Measurements from ENCODE around the gene AATF. TPM values are rescaled to one million over a fixed set of nuclear protein-coding genes. Genes with fewer than 3 reads are reported as not detected.

AATF gene
- total RNA-seq, 2 experiments from 2014 or later = 40.3 to 40.8 TPM

DNA sequence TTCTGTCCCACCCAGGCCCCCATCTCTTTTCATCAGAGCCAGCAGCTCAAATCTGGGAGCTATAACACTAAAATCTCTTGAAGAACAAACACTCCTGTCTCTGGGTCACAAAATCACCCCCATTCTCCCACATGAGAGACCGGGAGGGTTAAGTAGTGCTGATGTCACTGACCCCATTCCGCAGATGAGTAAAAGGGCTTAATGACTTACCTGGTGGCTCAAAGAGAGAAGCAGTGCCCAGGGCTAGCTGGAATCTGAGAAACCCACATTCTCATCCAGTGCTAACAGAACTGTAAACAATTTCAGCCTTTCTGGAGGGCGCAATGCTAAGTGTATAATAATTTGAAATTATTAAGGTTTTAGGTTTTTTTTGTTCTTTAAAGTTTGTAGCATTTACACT is 37.8 kb upstream of the AATF start:
- H3K27me3 Mint-ChIP-seq = peaks cover 55% of the 10 kb centered on the region
- no peak overlapping the region for H3K4me3 Mint-ChIP-seq

DNA sequence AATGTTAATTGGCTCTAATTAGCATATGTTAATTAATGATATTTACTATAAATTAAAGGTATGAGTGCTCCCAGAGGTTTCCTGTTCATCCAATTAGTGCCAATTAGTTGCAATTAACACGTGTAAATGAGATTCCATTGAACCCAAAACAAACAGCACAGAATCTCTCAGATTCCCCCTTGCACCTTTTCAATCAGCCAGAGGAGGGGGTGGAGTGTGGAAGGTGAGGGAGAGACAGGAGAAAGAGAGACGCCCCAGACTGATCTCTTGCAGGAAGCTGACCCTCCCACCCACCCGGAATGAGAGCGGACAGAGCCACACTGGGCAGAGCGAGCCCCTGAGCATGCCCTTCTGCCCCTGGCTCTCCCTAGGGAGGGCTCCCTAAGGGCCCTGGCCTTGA is 35.6 kb upstream of the AATF start:
- Histone ChIP-seq H3K27ac (ENCODE audit: low read depth in 1 of 2, low read length in 2 of 2) (no peak overlapping the region), H3K36me3 (ENCODE audit: insufficient read depth, low read length) (no peaks in the 10 kb centered on the region), H3K4me3 (ENCODE audit: low read length) (no peak overlapping the region), H3K27me3 (ENCODE audit: control insufficient read depth in 1 of 2, insufficient read depth in 2 of 2, low read length in 2 of 2) (peaks cover 7 to 14% of the 10 kb centered on the region in 2 experiments), H3K9me3 (ENCODE audit: control insufficient read depth in 1 of 2, insufficient read depth in 1 of 2, low read length in 2 of 2) (no peaks in the 10 kb centered on the region), H3K4me1 (ENCODE audit: insufficient read depth, low read length) (no peaks in the 10 kb centered on the region)
- Mint-ChIP-seq H3K27me3 (peaks cover 37% of the 10 kb centered on the region), H3K9me3 (no peaks in the 10 kb centered on the region), H3K4me3 (no peak overlapping the region), H3K36me3 (ENCODE audit: low read depth) (no peaks in the 10 kb centered on the region), H3K4me1 (ENCODE audit: low read depth) (no peaks in the 10 kb centered on the region), H3K27ac (no peak overlapping the region)
- CTCF ChIA-PET = no interaction called here
- intact Hi-C loops (cut with DNase I, micrococcal nuclease) = no loop called here
- TF ChIP-seq, protein P1, sequence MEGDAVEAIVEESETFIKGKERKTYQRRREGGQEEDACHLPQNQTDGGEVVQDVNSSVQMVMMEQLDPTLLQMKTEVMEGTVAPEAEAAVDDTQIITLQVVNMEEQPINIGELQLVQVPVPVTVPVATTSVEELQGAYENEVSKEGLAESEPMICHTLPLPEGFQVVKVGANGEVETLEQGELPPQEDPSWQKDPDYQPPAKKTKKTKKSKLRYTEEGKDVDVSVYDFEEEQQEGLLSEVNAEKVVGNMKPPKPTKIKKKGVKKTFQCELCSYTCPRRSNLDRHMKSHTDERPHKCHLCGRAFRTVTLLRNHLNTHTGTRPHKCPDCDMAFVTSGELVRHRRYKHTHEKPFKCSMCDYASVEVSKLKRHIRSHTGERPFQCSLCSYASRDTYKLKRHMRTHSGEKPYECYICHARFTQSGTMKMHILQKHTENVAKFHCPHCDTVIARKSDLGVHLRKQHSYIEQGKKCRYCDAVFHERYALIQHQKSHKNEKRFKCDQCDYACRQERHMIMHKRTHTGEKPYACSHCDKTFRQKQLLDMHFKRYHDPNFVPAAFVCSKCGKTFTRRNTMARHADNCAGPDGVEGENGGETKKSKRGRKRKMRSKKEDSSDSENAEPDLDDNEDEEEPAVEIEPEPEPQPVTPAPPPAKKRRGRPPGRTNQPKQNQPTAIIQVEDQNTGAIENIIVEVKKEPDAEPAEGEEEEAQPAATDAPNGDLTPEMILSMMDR (IDR thresholded peaks at IDR 0.05) = no peak
- POLR2A ChIA-PET = no interaction called here
- DNase-seq (no peak), ATAC-seq (ENCODE audit: poor library complexity) (no peak)

More for the DNA sequence above, 37.8 kb upstream of the AATF start:
- Mint-ChIP-seq H3K9me3 (no peaks in the 10 kb centered on the region), H3K27ac (no peak overlapping the region), H3K36me3 (ENCODE audit: low read depth) (no peaks in the 10 kb centered on the region), H3K4me1 (ENCODE audit: low read depth) (no peaks in the 10 kb centered on the region)
- DNase-seq = no peak
- Histone ChIP-seq H3K27me3 (ENCODE audit: control insufficient read depth in 1 of 2, insufficient read depth in 2 of 2, low read length in 2 of 2) (peaks cover 7 to 14% of the 10 kb centered on the region in 2 experiments), H3K9me3 (ENCODE audit: control insufficient read depth in 1 of 2, insufficient read depth in 1 of 2, low read length in 2 of 2) (no peaks in the 10 kb centered on the region), H3K36me3 (ENCODE audit: insufficient read depth, low read length) (no peaks in the 10 kb centered on the region), H3K4me3 (ENCODE audit: low read length) (no peak overlapping the region), H3K27ac (ENCODE audit: low read depth in 1 of 2, low read length in 2 of 2) (no peak overlapping the region), H3K4me1 (ENCODE audit: insufficient read depth, low read length) (no peaks in the 10 kb centered on the region)
- ChIA-PET CTCF (no interaction called here), POLR2A (no interaction called here)
- TF ChIP-seq, protein P1 (IDR thresholded peaks at IDR 0.05) = no peak
- intact Hi-C loops (cut with DNase I, micrococcal nuclease) = no loop called here
- no peak for ATAC-seq (ENCODE audit: poor library complexity)

- peaks cover 56% of the 10 kb centered on the region for H3K27me3 Mint-ChIP-seq
- no peak for ATAC-seq (ENCODE audit: poor library complexity)
- H3K27ac ChIP-seq (ENCODE audit: low read depth in 1 of 2, low read length in 2 of 2) = no peak overlapping the region
- no peaks in the 10 kb centered on the region for H3K9me3 Mint-ChIP-seq
- H3K27me3 ChIP-seq (ENCODE audit: control insufficient read depth in 1 of 2, insufficient read depth in 2 of 2, low read length in 2 of 2) = peaks cover 18 to 27% of the 10 kb centered on the region in 2 experiments
- CTCF ChIA-PET = no interaction called here
- TF ChIP-seq, protein P1 (IDR thresholded peaks at IDR 0.05) = no peak
- H3K27ac Mint-ChIP-seq = no peak overlapping the region
- H3K4me3 ChIP-seq (ENCODE audit: low read length) = no peak overlapping the region
- no peaks in the 10 kb centered on the region for H3K4me1 Mint-ChIP-seq (ENCODE audit: low read depth)
- POLR2A ChIA-PET = no interaction called here
- H3K4me3 Mint-ChIP-seq = no peak overlapping the region
- intact Hi-C loops (cut with DNase I, micrococcal nuclease) = no loop called here
- no peaks in the 10 kb centered on the region for H3K36me3 ChIP-seq (ENCODE audit: insufficient read depth, low read length)
- DNase-seq = no peak
- no peaks in the 10 kb centered on the region for H3K9me3 ChIP-seq (ENCODE audit: control insufficient read depth in 1 of 2, insufficient read depth in 1 of 2, low read length in 2 of 2)
- no peaks in the 10 kb centered on the region for H3K4me1 ChIP-seq (ENCODE audit: insufficient read depth, low read length)
- no peaks in the 10 kb centered on the region for H3K36me3 Mint-ChIP-seq (ENCODE audit: low read depth)
These were observed 30.5 kb upstream of the AATF start for GRCh38 chr17:36918211-36918691.
